Ureter (tissue), 1 donor: ENCODE data around the gene VN1R5. TPM values are rescaled to one million over a fixed set of nuclear protein-coding genes. Genes with fewer than 3 reads are reported as not detected.

Experiments used
- DNase-seq: peaks from one replicate; pipeline ENCODE4 v3.0.0-alpha.2; 2020; ENCODE audit warnings: low spot score
- total RNA-seq: library from RNA; stranded (reverse); gene quantifications from one replicate; pipeline ENCODE4 v1.2.4, GENCODE V29; 2023
- donor health status: DM: yes; HTN: yes; CAD: no.

VN1R5 gene
- total RNA-seq, 1 donor from 2014 or later: not detected

DNA sequence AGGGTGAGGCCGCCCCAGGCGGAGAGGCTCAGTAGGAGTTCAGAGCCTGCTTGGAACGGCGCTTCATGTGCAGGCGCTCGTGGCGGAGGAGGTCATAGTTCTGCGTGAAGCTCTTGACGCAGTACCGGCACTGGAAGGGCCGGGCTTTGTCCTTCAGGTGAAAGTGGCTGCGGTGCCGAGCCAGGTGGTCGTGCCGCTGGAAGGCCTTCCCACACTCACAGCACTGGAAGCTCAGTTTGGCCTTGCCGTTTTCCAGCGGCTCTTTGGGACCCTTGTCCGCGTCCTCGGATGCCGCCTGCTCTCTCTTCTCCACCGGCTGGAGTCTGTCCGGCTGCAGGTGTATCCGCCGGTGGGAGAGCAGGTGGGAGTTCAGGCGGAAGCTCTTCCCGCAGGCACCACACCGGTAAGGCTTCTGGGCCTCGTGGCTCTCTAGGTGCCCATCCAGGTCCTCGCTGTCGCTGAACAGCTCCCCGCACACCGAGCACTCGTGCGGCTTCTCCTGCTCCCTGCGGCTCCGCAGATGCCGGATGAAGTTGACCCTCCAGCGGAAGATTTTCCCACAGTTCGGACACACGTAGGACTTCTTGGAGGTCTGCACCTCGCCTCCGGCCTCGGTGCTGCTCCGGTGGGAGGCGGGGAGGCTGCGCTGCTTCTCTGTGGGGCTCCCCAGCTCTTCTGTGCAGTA lies 44.8 kb downstream of the VN1R5 start:
- no peak for DNase-seq

DNA sequence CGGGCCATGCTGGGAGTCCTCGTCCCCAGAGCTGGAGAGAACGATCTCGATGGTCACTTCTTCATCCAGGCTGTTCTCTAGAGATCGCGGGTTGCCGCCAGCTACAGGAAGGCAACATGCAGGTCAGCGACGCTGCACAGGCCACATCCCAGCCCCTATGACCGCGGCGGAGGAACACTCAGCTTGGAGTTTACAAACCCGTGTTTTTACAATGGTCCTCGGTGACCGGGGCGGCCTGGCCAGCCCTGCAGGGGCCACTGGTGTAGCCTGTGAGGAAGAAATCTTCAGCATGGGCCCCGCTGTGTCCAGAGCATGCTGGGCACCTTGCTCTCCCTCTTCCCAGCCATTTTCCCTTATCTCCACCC lies 45.3 kb downstream of the VN1R5 start:
- DNase-seq: no peak

DNA sequence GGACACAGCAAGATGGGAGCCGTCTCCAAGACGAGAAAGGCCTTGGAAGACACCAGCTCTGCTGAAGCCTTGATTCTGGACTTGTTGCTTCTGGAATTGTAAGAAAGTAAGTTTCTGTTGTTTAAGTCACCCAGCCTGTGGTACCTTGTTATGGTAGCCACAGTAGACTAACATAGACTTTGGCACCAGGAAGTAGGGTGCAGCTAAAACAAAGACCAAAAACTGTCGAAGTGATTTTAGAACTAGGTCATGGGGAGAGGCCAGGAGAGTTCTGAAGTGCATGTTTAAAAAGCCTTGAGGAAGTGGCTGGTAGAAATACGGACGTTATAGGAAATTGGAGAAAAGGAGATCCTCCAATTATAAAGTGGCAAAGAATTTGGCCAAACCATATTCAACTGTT lies 47.3 kb downstream of the VN1R5 start:
- no peak for DNase-seq

GRCh38 chr1:247304031-247304430 lies 48.2 kb downstream of the VN1R5 start:
- DNase-seq: no peak

Other genes with a start within 250 kb of the VN1R5 start
- not detected for gene ZNF695, start 248.0 kb upstream of the VN1R5 start, total RNA-seq
- gene ZNF670, start 177.3 kb upstream of the VN1R5 start, total RNA-seq: 4.2 TPM
- 9.0 TPM for gene ZNF669, start 151.7 kb upstream of the VN1R5 start, total RNA-seq
- 46.4 TPM for gene ZNF124, start 84.1 kb upstream of the VN1R5 start, total RNA-seq
- 25.7 TPM for gene ZNF496, start 75.8 kb downstream of the VN1R5 start, total RNA-seq
- gene NLRP3, start 160.1 kb downstream of the VN1R5 start, total RNA-seq: 1.9 TPM
- not detected for gene OR2B11, start 202.0 kb downstream of the VN1R5 start, total RNA-seq